A549 treated with GW870086 at 1 μM for 4 hours (cell line): Measurements from ENCODE around the gene OXT. TPM values are rescaled to one million over a fixed set of nuclear protein-coding genes. Genes with fewer than 3 reads are reported as not detected.

ENCODE experiments used
- total RNA-seq: library from RNA; stranded (reverse); fragments of 200-300 nt; extraction: Qiagen RNA extraction; gene quantifications from 5 replicates; pipeline ENCODE4 v1.2.3, GENCODE V29; 2022; ENCODE audit warnings: low read depth

OXT gene
- total RNA-seq, result not detected in 5 replicates

GRCh38 chr20:3071610-3072529 is at the start of gene OXT:
OXT (plus strand) TSS chr20:3071620; CDS start chr20:3071656, 36 bp downstream.

GRCh38 chr20:3043322-3043721 is 28.1 kb upstream of the OXT start, which contains the start of gene GNRH2:
GNRH2 (plus strand) TSS chr20:3043622; CDS start chr20:3044415, 793 bp downstream.

GRCh38 chr20:3045816-3046676 is 25.4 kb upstream of the OXT start, which contains the start of gene MRPS26:
MRPS26 (plus strand) TSS chr20:3046052; CDS start chr20:3046069, 17 bp downstream.

GRCh38 chr20:3084283-3084985 is 13.0 kb downstream of the OXT start, which contains the start of gene AVP:
AVP (minus strand) TSS chr20:3084724; CDS start chr20:3084674, 50 bp downstream.

Other genes with a start within 250 kb of the OXT start
- 19.5 to 28.3 TPM (median 26.1 TPM) in 5 replicates for gene PCED1A, start 231.0 kb upstream of the OXT start, total RNA-seq
- 24.4 to 34.4 TPM (median 31.4 TPM) in 5 replicates for gene VPS16, start 230.9 kb upstream of the OXT start, total RNA-seq
- gene PTPRA, start 198.1 kb upstream of the OXT start, total RNA-seq, result 33.2 to 38.4 TPM (median 37.4 TPM) in 5 replicates
- gene GNRH2, start 28.0 kb upstream of the OXT start, total RNA-seq, result 0.29 to 0.59 TPM (median 0.32 TPM) in 4 of 5 replicates, not detected in the other
- 118 to 154 TPM (median 150 TPM) in 5 replicates for gene MRPS26, start 25.6 kb upstream of the OXT start, total RNA-seq
- gene AVP, start 13.1 kb downstream of the OXT start, total RNA-seq, result not detected in 5 replicates
- gene FASTKD5, start 88.2 kb downstream of the OXT start, total RNA-seq, result 47.4 to 51.1 TPM (median 50.0 TPM) in 5 replicates
- 3.9 to 5.3 TPM (median 4.8 TPM) in 5 replicates for gene UBOX5, start 88.2 kb downstream of the OXT start, total RNA-seq
- gene LZTS3, start 101.9 kb downstream of the OXT start, total RNA-seq, result 3.6 to 4.1 TPM (median 4.1 TPM) in 5 replicates
- gene DDRGK1, start 133.1 kb downstream of the OXT start, total RNA-seq, result 77.7 to 101 TPM (median 92.0 TPM) in 5 replicates
- 126 to 142 TPM (median 136 TPM) in 5 replicates for gene ITPA, start 137.9 kb downstream of the OXT start, total RNA-seq
- 7.9 to 10.2 TPM (median 9.2 TPM) in 5 replicates for gene SLC4A11, start 167.6 kb downstream of the OXT start, total RNA-seq